Stomach (tissue), 4 donors: ENCODE measurements around the gene C10orf71.

Experiments used
- POLR2A ChIP-seq, 4 donors: fragments of 450-650 bp; IDR thresholded peaks; one replicate each; pipeline ENCODE4 v1.6.1; 2016; ENCODE audit warnings: antibody characterized with exemption in 4 of 4, control low read depth in 2 of 4, mild to moderate bottlenecking in 1 of 4, moderate library complexity in 1 of 4
- POLR2AphosphoS5 ChIP-seq, 3 donors: sonication (generic); formaldehyde crosslinking; IDR thresholded peaks; one replicate each; pipeline ENCODE4 v1.6.1; 2016; ENCODE audit warnings: antibody characterized with exemption in 3 of 3
- TF ChIP-seq, protein P1 (sequence below), 7 experiments: fragments of 450-650 bp in 4 of 7; fragments of 200-600 bp in 3 of 7; sonication (generic) in 3 of 7; IDR thresholded peaks; one replicate each; pipeline ENCODE4 v1.5.1; 2016 to 2019; ENCODE audit warnings: antibody characterized with exemption in 7 of 7, control low read depth in 2 of 7, mild to moderate bottlenecking in 1 of 7

DNA sequence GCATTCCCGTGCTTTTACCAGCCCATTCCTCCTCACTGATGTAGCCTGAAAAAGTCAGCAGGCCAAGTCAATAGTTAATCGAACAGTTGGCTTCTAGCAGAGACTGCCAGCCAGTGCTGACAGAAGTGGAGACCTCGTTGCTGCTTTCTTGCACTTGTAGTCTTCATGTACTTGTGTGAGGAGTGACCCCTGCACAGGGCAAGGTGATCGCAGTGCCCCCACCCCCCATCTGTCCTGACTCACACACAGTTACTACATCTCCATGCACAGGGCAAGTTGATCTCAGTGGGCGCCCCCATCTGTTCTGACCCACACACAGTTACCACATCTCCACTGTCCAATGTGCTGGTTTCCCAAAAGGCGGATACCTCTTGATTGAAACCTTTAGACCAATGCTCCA is 34.2 kb downstream of the C10orf71 start:
- TF ChIP-seq, protein P1, sequence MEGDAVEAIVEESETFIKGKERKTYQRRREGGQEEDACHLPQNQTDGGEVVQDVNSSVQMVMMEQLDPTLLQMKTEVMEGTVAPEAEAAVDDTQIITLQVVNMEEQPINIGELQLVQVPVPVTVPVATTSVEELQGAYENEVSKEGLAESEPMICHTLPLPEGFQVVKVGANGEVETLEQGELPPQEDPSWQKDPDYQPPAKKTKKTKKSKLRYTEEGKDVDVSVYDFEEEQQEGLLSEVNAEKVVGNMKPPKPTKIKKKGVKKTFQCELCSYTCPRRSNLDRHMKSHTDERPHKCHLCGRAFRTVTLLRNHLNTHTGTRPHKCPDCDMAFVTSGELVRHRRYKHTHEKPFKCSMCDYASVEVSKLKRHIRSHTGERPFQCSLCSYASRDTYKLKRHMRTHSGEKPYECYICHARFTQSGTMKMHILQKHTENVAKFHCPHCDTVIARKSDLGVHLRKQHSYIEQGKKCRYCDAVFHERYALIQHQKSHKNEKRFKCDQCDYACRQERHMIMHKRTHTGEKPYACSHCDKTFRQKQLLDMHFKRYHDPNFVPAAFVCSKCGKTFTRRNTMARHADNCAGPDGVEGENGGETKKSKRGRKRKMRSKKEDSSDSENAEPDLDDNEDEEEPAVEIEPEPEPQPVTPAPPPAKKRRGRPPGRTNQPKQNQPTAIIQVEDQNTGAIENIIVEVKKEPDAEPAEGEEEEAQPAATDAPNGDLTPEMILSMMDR (IDR thresholded peaks at IDR 0.05) = no peak
- TF ChIP-seq POLR2AphosphoS5 (IDR thresholded peaks at IDR 0.05) = no peak
- TF ChIP-seq POLR2A (IDR thresholded peaks at IDR 0.05) = no peak
